GM23338 (cell line): ENCODE data around the gene ASRGL1.

ENCODE experiments used
- CREB1 ChIP-seq: fragments of 250-450 bp; sonication (Bioruptor Pico); IDR thresholded peaks from 2 replicates; pipeline ENCODE4 v1.5.0; 2020; ENCODE audit warnings: low read depth, mild to moderate bottlenecking, moderate library complexity
- CTCF ChIP-seq, 2 experiments: fragments of 200-600 bp in 1 of 2; sonication (generic) in 1 of 2; conservative IDR thresholded peaks; 2 replicates each; pipeline versions ENCODE4 v1.5.1 to v1.6.1; 2016 to 2017; ENCODE audit warnings: antibody characterized with exemption in 2 of 2, low read depth in 2 of 2, mild to moderate bottlenecking in 2 of 2, moderate library complexity in 1 of 2
- EZH2 ChIP-seq: fragments of 200-600 bp; sonication (generic); IDR thresholded peaks from one replicate; pipeline ENCODE4 v1.8.0; 2017; ENCODE audit warnings: antibody characterized with exemption, mild to moderate bottlenecking, low read depth; ENCODE audit not compliant: unreplicated experiment
- EZH2phosphoT487 ChIP-seq: fragments of 200-600 bp; sonication (generic); IDR thresholded peaks from one replicate; pipeline ENCODE4 v1.8.1; 2018; ENCODE audit warnings: antibody characterized with exemption; ENCODE audit not compliant: unreplicated experiment
- JUNB ChIP-seq: IDR thresholded peaks from one replicate; pipeline ENCODE4 v1.6.1; 2016; ENCODE audit warnings: antibody characterized with exemption; ENCODE audit not compliant: unreplicated experiment
- NANOG ChIP-seq: IDR thresholded peaks from 2 replicates; pipeline ENCODE4 v1.6.1; 2016; ENCODE audit warnings: antibody characterized with exemption, borderline replicate concordance
- POLR2AphosphoS5 ChIP-seq: IDR thresholded peaks from 2 replicates; pipeline ENCODE4 v1.6.1; 2016; ENCODE audit warnings: antibody characterized with exemption, low read depth
- STAT1 ChIP-seq: IDR thresholded peaks from one replicate; pipeline ENCODE4 v1.6.1; 2016; ENCODE audit warnings: antibody characterized with exemption; ENCODE audit not compliant: unreplicated experiment
- ZNF114 ChIP-seq: fragments of 250-450 bp; sonication (Bioruptor Pico); IDR thresholded peaks from 2 replicates; pipeline ENCODE4 v1.5.0; 2020; ENCODE audit warnings: mild to moderate bottlenecking, moderate library complexity
- ZNF331 ChIP-seq: fragments of 250-450 bp; sonication (Bioruptor Pico); IDR thresholded peaks from 2 replicates; pipeline ENCODE4 v1.5.0; 2020; ENCODE audit warnings: low read depth, mild to moderate bottlenecking, moderate library complexity
- ZNF462 ChIP-seq: fragments of 250-450 bp; sonication (Bioruptor Pico); IDR thresholded peaks from 2 replicates; pipeline ENCODE4 v1.5.0; 2020; ENCODE audit warnings: mild to moderate bottlenecking, moderate library complexity
- TF ChIP-seq, protein P1 (sequence below): IDR thresholded peaks from 2 replicates; pipeline ENCODE4 v1.6.1; 2016; ENCODE audit warnings: antibody characterized with exemption
- TF ChIP-seq, protein P2 (sequence below): IDR thresholded peaks from one replicate; pipeline ENCODE4 v1.6.1; 2018; ENCODE audit warnings: antibody characterized with exemption; ENCODE audit not compliant: unreplicated experiment

DNA sequence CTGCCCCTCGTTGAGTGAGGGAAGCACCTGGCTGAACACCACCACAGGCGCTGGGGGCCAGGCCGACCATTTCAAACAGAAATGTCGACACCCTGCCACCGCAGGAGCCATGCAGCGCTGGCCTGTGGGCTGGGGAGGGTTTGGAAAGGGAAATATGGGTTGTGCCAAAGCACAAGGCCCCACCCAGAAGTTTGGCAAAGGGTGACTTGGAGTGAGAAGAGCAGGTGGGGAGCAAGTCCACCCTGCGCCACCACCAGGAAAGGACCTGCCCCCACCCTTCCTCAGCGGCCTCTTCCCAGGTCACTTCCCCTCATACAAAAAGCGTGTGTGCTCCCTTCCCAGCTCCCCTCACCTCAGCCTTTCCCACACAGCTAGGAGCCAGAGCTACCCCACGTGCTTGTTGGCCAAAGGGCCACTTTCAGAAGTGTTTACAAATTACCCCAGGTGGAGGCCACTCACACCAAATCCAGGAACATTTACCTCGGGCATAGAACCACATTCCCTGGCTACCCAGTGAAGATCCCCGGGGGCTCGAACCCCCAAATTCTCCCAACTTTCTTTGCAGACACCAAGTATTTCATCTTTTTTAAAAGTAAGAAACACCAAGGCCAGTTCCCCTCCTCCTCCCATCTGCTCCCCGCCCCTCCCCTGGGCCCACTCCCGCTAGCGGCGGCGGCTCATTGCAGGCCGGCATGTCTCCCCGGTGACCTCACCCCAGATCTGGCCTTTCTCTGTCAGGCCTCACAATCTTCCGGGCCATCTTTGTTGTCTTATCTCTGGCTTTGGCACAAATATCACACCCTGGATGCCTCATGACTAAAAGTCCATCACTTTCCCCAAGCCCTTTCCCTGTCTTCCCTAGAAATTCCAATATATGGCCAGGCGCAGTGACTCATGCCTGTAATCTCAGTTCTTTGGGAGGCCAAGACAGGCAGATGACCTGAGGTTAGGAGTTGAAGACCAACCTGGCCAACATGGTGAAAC lies 61.1 kb downstream of the ASRGL1 start:
- TF ChIP-seq CTCF (conservative IDR thresholded peaks at IDR 0.05; ENCODE audit: low read depth in 2 of 2) (no peak), EZH2 (no peak), ZNF331 (no peak), JUNB (no peak), POLR2AphosphoS5 (no peak), CREB1 (CRISPR knock-in tag) (no peak), NANOG (no peak), EZH2phosphoT487 (no peak), STAT1 (no peak), ZNF462 (CRISPR knock-in tag) (no peak), ZNF114 (no peak)
- TF ChIP-seq, protein P1, sequence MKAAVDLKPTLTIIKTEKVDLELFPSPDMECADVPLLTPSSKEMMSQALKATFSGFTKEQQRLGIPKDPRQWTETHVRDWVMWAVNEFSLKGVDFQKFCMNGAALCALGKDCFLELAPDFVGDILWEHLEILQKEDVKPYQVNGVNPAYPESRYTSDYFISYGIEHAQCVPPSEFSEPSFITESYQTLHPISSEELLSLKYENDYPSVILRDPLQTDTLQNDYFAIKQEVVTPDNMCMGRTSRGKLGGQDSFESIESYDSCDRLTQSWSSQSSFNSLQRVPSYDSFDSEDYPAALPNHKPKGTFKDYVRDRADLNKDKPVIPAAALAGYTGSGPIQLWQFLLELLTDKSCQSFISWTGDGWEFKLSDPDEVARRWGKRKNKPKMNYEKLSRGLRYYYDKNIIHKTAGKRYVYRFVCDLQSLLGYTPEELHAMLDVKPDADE: no peak
- TF ChIP-seq, protein P2, sequence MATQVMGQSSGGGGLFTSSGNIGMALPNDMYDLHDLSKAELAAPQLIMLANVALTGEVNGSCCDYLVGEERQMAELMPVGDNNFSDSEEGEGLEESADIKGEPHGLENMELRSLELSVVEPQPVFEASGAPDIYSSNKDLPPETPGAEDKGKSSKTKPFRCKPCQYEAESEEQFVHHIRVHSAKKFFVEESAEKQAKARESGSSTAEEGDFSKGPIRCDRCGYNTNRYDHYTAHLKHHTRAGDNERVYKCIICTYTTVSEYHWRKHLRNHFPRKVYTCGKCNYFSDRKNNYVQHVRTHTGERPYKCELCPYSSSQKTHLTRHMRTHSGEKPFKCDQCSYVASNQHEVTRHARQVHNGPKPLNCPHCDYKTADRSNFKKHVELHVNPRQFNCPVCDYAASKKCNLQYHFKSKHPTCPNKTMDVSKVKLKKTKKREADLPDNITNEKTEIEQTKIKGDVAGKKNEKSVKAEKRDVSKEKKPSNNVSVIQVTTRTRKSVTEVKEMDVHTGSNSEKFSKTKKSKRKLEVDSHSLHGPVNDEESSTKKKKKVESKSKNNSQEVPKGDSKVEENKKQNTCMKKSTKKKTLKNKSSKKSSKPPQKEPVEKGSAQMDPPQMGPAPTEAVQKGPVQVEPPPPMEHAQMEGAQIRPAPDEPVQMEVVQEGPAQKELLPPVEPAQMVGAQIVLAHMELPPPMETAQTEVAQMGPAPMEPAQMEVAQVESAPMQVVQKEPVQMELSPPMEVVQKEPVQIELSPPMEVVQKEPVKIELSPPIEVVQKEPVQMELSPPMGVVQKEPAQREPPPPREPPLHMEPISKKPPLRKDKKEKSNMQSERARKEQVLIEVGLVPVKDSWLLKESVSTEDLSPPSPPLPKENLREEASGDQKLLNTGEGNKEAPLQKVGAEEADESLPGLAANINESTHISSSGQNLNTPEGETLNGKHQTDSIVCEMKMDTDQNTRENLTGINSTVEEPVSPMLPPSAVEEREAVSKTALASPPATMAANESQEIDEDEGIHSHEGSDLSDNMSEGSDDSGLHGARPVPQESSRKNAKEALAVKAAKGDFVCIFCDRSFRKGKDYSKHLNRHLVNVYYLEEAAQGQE: no peak
